Activated CD4-positive, alpha-beta T cell treated with anti-CD3 and anti-CD28 coated beads, Interleukin-2, amount 50 U/mL, for 48 hours (primary cell): ENCODE results near the gene MEI1.
"Not testable (repeated sequence)": the region's sequence is repeated elsewhere in the genome, so short reads cannot be mapped to it uniquely, and the experiment has no call there.

Experiments used
- DNase-seq, 2 experiments: peaks; one replicate each; pipeline ENCODE4 v3.0.0-alpha.2; 2020

MEI1 gene

DNA sequence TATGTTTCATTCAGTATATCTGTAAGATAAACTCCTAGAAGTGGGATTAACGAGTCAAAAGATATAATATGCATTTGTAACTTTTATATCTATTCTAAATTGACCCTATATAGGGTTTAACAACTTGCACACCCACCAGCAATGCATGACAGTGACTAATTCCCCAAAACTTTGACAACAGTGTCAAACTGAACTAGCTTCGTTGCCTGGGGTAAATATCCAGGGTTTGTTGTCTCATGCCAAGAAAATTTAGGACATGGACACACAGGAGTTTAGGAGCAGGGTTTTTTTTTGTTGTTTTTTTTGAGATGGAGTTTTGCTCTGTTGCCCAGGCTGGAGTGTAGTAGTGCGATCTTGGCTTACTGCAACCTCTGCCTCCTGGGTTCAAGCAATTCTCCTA is 15.7 kb upstream of the MEI1 start:
- DNase-seq, result no peak

DNA sequence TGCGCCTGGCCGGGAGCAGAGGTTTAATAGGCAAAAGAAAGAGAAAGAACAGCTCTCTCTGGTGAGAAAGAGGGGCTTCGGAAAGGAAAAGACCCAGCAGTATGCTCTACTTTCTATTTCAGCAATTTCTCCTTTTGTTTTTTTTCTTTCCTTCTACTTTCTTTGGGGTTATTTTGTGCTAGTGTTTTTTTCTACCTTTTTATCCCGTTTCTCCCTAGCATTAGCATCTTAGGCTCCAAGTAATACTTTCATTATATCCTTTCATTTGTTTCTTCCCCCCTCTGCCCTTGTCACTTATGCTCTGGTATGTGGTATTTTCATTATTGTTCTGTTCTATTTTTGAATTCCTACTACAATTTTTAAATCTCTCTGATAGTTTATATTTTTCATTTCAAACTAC is 15.1 kb upstream of the MEI1 start:
- DNase-seq, result no peak

DNA sequence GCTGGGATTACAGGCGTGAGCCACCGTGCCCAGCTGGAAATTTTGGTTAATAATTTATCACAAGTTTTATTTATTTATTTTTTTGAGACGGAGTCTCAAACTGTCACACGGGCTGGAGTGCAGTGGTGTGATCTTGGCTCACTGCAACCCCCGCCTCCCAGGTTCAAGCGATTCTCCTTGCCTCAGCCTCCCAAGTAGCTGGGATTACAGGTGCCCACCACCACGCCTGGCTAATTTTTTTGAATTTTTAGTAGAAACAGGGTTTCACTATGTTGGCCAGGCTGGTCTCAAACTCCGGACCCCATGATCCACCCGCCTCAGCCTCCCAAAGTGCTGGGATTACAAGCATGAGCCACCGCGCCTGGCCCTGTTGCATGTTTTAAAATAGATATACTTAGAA is 12.4 kb upstream of the MEI1 start:
- DNase-seq, result not testable (repeated sequence)

DNA sequence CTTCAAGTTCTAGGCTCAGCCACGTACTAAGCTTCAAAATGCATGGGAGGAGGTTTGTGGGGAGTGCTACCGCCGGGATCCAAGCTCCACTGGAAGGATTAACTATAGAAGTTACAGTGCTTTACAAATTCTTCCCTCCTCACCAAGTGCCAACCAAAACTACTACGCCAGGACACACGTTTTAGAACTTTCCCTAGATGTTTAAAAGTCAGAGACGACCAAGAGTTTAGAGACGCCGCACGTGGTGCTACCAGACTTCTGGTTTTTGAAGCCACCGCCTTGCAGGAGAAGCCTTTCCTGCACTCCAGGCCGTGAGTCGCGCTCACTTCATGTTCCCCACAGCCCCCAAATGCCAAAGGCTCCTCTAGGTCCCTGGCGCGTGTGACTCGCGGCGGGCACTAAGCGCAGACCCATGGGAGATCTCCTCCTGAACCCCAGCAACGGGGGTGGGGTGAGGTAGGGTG is 11.4 kb upstream of the MEI1 start:
- DNase-seq, result peak in 1 of 2 experiments; percentile 27

DNA sequence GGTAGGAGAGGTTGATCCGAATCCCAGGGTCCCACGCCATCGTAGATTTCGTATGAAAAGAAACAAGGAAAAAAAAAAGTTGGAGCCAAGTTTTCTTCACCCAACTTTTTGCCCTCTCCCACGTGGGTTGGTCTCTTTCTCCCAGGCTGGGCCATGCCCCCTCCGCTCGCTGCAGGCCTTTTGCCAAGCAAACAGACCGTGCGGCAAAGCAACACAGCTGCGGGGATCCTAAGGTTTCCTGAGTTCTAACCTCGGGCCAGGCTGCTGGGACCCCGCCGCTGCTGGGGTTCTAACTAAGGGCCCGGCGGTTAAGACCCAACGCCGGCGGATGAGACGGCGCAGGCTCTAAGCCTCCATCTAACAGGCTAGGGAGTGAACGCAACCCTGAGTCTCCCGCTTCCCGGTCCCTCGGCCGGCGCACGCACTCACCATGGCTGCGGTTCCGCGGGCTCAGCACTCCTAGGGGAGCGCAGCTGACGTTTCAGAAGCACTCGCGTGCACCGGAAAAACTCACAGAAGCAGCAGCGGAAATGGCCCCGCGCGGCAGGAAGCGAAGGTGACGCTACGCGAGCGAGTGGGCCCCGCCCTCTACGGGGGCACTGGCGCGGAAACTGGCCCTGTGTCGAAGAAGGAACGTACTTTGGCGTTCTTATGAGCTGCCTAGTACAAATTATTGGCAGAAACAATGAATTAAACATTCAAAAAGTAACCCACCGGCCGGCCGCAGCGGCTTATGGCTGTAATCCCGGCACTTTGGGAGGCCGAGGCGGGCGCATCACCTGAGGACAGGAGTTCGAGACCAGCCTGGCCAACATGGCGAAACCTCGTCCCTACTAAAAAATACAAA is 10.7 kb upstream of the MEI1 start, which contains the start of gene SNU13:
Gene SNU13, minus strand, starts transcription at position 503 of the 847 bp plus-strand sequence. Its CDS starts 71 bp downstream, at position 432.
- peak; percentile 93 to 94 for DNase-seq

DNA sequence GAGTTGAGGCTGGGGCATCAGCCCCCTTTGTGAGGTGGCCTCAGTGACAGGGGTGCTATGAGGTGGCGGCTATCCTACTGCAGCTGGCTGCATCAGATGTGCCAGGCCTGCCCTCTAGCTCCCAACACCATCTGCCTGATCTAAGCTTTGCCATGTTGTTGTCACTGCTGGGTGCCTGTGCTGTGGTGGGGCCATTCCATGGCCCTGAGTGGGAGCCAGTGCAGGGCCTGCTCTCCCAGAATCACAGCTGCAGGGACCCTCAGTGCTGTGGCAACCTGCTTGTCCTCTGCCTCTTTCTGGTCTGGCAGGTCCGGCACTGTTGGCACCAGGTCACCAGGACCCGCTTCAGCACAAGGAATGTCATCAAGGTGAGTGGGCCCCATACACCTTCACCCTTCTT is 8.8 kb upstream of the MEI1 start:
- no peak for DNase-seq

DNA sequence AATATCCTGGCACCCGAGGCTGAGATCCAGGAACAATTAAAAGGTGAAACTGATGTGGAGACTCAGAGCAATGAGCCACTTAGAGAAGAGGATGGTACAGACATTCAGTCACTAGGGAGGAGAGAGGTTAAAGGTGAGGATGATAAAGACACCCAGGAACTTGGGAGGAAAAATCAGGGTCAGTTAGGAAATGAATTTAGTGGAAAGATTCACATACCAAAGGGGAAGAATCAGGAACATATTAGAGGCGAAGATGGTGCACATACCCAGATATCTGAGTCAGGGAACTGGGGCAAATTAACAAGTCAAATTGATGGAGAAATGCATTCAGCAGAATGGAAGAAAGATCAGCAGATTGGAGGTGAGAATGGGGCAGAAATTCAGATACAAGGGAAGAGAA is 4.1 kb upstream of the MEI1 start:
- no peak for DNase-seq

DNA sequence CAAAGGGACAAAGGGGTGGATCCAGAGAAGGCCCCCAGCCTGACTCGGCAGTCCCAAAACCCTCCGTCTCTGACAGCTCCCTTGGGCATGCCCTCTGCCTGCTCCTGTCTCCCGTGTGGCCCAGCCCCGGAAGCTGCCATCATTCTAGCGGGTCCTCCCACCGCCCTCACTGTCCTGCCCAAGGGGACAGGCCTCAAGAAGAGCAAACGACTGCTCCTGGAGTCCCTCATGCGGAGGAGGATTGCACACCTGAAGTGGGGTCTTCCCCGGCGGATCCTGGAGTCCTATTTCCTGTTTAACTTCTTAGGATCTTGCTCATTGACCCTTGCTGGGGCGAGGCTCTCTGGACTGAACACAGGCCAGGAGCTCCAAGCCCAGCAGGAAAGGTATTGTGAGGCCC is 2.6 kb upstream of the MEI1 start:
- peak in 1 of 2 experiments; percentile 18 for DNase-seq

DNA sequence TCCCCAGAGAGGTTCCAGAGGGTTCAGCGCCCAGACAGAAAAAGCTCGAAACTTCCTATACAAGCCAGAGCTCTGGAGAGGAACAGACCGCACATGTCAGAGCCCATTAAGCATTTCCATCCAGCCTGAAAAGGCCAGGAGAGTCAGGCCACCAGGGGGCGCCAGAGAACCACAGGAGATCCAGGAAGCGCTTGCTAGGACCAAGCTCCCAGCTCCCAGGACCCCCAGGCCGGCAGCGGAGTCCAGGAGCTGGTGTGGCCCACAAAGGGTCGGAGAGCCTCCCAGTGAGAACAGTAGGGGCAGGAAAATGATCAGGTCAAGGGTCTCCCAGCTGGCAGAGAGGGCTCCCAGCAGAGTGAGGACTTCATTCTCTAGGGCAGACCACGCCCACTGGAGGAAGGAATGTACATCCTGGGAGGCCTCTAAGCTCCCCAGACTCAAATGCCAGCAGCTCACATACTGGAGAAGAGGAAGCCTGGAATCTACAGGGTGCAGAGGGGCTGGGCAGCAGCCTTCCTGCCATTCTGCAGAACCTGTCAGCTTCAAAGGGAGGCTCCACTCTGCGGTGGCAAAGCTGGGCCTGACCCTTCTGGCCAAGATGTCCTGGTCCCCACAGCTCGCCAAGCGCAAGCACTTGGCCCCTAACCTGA is 2.1 kb upstream of the MEI1 start:
- peak; percentile 98 to 99 for DNase-seq

DNA sequence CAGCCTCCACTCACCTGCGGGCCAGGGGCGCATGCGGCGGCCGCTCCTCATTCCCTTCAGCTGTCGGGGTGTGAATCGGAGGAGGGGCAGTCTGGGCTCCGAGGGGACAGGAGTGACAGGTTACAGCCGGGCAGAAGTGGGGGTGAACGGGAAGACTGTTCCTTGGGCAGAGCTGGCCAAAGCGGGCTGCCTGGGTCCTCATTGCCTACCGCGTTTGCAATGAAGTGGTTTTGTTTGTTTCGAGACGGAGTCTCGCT is 733 bp downstream of the MEI1 start:
- no peak for DNase-seq

DNA sequence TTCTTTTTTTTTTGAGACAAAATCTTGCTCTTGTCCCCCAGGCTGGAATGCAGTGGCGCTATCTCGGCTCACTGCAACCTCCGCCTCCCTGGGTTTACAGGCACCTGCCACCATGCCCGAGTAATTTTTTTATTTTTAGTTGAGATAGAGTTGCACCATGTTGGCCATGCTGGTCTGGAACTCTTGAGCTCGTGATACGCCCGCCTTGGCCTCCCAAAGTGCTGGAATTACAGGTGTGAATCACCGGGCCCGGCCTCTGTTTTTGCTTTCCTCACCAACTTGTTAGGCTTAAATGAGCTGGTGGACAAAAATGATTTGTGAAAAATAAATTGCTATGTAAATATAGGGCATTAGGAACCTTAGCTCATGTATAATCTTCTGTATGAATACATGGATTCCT is 3.5 kb downstream of the MEI1 start:
- no peak for DNase-seq

DNA sequence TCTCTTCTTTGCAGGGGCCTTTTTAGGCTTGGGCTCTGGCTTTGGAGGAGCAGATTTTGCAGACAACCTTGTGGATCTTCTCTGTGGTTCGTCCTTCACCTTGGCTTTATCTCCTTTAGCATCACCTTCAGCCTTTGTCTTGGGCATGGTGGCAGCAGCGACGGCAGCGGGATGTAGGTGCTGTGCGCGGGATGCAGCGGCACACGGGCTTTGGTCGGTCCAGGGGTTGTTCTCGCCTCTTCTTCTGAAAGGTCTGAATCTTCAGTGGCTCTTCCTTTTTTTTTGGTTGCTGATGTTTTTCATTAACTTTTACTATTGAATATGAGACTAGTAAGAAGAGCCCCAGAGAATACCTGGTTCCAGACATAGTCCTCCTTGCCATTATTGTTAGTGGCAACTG is 10.0 kb downstream of the MEI1 start:
- no peak for DNase-seq

DNA sequence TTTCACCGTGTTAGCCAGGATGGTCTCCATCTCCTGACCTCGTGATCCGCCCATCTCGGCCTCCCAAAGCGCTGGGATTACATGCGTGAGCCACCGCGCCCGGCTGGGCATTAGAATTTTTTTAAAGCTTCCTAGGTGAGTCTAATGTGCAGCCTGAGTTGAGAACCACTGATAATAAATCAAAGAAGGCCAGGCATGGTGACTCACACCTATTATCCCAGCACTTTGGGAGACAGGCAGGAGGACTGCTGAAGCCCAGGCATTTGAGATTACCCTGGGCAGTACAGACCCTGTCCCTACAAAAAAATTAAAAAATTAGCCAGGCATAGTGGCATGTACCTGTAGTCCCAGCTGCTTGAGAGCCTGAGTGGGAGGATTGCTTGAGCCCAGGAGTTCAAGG is 13.7 kb downstream of the MEI1 start:
- DNase-seq, result no peak

DNA sequence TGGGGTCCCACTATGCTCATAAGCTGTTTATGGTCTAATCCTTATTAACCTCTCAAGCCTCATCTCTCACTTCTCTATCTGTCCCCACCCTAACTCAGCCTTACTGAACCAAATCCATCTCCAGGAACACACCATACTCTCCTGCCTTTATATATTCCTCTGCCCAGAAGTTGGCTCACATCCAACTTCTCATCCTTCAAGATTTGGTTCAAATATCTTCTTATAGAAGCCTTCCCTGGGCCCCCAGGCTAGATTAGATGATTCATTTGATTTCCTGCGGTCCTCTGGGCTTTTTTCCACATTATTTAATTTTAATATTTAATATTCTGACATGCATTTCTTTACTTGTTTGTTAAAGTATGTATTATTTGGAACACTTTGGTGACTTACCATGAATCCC is 23.2 kb downstream of the MEI1 start:
- no peak for DNase-seq

DNA sequence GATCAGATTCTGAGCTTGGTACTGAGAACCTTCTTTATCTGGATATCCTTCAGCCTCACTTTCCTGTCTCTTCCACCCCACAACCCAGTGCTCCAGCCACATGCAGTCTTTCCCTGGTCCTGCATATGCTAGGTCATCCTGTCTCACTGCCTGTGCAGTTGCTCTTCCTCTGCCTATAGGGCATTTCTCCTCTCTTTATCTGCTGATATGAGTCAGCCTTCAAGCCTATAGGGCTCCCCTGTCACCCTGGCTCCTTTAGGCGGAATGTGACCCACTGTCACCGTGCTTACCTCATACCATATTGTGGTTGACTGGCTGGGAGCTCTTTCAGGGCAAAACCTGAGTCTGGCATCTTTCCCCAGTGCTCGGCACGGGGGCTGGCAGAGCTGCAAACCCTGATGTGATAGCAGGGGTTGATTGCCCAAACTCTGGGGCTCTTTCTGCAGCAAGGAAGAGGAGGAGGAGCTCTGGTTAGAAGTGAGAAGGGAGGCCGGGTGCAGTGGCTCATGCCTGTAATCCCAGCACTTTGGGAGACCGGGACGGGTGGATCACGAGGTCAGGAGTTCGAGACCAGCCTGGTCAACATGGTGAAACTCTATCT is 26.3 kb downstream of the MEI1 start:
- DNase-seq, result no peak

DNA sequence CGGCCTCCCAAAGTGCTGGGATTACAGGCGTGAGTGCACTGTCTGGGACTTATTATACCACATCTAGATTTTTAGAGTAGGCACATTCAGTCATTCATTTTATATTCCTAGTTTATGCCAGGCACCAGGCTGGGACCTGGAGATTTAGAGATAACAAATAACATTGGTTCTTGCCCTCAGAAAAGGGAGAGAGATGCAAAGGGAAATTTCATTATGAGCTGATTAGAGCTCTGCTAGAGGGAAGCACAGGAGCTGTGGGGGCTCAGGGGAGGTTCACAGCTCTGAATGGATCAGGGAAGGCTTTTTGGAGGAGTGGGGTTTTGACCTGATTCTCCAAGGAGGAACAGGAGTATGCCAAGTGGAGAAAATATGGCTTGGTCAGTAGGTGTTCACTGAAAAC is 32.3 kb downstream of the MEI1 start:
- DNase-seq, result no peak

DNA sequence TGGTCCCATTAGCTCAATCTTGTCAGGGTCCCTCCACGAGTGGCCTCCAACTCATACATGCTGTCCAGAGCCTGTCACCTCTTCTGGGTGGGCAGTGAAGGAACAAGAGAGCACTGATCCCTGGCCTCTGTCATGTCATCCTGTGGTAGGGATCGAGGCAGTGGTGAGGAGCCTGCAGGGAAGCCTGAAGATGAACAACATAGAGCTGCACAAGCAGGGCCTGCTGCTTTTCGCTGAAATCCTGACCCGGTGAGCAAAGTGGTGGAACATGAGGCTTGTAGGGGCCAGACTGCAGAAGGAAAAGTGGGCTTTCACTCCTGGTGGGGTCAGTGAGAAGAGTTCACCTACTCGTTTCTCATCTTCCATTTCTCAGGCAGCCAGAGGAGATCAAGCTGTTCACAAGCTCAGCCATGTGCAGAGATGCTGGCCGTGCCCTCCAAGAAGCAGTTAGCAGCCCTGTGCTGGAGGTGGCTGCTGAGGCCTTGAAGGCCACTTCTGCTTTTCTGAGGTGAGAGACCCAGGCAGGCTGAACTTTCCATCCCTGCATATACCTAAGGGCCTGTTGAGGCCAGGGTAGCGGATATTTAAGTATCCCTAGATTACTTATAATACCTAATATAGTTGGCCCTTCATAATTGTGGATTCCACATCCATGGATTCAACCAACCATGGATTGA is 32.9 kb downstream of the MEI1 start:
- DNase-seq, result no peak

DNA sequence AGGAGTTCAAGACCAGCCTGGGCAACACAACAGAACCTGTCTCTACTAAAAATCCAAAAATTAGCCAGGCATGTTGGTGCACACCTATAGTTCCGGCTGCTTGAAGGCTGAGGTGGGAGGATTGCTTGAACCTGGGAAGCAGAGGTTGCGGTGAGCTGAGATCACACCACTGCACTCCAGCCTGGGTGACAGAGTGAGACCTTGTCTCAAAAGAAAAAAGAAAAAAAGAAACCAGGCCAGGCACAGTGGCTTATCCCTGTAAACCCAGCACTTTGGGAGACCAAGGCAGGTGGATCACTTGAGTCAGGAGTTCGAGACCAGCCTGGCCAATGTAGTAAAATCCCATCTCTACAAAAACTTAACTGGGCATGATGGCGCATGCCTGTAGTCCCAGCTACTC is 33.9 kb downstream of the MEI1 start:
- DNase-seq, result not testable (repeated sequence)

DNA sequence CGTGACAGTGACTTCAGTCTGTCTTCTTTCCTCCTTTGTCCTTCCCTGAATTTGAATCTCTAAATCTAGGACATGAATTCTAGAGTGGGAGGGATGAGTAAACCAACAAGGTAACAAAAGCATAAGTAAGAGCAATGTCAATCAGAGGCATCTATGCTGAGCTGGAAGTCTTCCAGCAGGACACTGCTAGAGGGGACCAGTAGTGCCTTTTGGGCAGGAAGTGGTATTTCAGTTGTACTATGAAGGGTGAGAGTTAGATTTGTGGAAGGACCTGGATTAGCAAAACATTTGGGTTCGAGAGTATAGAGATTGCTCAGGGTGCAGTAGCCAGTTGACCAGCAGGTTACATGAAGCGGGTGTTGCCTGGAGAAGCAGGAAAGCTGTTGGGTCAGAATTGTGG is 40.3 kb downstream of the MEI1 start:
- no peak for DNase-seq

DNA sequence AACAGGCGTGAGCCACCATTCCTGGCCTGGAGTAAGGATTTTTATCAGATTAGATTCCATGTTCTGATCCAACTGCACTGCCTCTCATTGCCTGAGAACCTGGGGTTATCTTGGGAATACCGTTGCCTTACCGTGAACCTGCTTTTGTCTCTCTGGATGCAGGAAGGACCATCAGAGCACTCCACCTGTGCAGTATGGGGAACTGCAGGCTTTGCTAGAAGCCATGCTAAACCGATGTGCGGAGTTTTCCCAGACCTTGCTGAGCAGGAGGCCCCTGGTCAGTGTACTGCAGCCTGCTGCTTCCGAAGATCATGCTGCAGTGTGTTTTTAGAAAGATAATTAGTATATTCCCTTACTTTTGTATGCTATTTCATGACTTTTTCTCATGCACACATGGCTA is 43.6 kb downstream of the MEI1 start:
- DNase-seq, result no peak

DNA sequence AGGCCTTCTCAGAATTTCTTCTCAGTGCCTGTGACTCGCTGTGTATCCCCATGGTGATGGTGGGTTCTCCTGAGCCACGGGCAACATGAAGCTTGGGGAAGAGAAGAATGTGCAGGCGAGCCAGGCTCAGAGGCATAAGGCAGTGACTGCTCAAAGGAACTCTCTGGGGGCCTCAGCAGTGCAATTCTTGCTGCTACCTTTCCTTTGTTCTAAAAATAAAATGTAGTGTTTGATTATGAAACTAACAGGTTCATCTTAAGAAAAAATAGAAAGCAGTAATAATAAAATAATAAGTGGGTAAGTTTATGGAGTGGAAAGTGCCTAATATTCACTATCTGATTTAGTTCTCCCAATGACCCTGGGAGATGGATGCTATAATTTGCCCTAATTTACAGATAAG is 46.7 kb downstream of the MEI1 start:
- no peak for DNase-seq

DNA sequence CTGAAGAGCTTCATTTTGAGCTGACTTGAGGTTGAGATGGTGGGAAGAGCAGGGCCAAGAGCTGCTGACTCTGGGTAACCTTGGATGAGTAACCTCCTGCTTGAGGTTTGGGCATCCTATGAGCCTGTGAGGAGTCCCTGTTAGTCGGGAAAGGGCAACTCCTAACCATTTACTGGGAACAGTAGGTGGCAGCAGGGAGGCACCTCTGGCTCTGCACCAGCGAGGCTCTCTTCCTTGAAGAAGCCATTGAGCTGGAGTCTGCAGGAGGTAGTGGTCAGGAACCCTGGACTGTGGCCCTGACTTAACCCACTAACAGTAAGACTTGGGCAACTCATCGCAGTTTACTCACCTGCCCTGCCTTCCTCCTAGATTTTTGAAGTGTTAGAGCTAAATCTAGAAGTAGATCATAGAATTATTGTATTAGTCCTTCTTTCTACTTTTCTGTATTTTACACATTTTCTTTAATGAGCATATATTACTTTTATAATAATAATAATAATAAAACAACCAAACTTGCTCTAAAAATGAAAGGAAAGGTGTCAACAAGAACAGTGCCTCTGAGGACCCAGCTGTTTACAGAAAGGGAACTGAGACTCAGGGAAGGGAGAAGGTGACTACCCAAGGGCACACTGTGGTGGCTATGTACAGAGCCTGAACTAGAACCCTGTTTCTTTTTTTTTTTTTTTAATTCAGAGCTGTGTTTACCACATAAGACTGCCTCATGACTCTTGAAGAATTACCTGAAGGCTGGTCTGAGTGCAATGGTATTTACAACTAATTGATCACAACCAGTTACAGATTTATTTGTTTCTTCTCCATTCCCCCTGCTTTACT is 47.5 kb downstream of the MEI1 start:
- peak; percentile 55 to 69 for DNase-seq
